Activated CD4-positive, alpha-beta memory T cell treated with anti-CD3 and anti-CD28 coated beads, Interleukin-2, amount 10 ng/mL, durations not matched to agents 7 days and 5 days (primary cell): ENCODE data around the gene SPRR1B. TPM values are rescaled to one million over a fixed set of nuclear protein-coding genes. Genes with fewer than 3 reads are reported as not detected.
"Not testable (repeated sequence)": the region's sequence is repeated elsewhere in the genome, so short reads cannot be mapped to it uniquely, and the experiment has no call there.

Source experiments
- CTCF ChIA-PET: fragments of 350-600 bp; sonication (Branson Sonifier 250); formaldehyde crosslinking; loops from one replicate; lab custom pipeline; 2021; ENCODE audit warnings: antibody characterized with exemption, inconsistent platforms; lab: Charles Lee
- POLR2A ChIA-PET: fragments of 350-600 bp; sonication (Branson Sonifier 250); formaldehyde crosslinking; loops from one replicate; lab custom pipeline; 2021; ENCODE audit warnings: antibody characterized with exemption; lab: Charles Lee
- DNase-seq: peaks from one replicate; pipeline ENCODE4 v3.0.0-alpha.2; 2020
- H3K27ac Mint-ChIP-seq: one replicate; pipeline ENCODE4 v1.8.0; 2021; ENCODE audit warnings: mild to moderate bottlenecking, mixed read lengths
- H3K27me3 Mint-ChIP-seq: one replicate; pipeline ENCODE4 v1.8.0; 2021; ENCODE audit warnings: mixed read lengths
- H3K36me3 Mint-ChIP-seq: one replicate; pipeline ENCODE4 v1.8.0; 2021; ENCODE audit warnings: low read depth, mixed read lengths
- H3K4me1 Mint-ChIP-seq: one replicate; pipeline ENCODE4 v1.8.0; 2021; ENCODE audit warnings: mixed read lengths
- H3K4me3 Mint-ChIP-seq: one replicate; pipeline ENCODE4 v1.8.0; 2021; ENCODE audit warnings: mild to moderate bottlenecking, mixed read lengths
- H3K9me3 Mint-ChIP-seq: one replicate; pipeline ENCODE4 v1.8.0; 2021; ENCODE audit warnings: mixed read lengths
- total RNA-seq, 2 experiments: library from RNA; stranded (reverse); gene quantifications; one replicate each; pipeline ENCODE4 v1.2.3, GENCODE V29; 2021

The SPRR1B gene
- total RNA-seq, 2 experiments from 2014 or later: not detected

DNA sequence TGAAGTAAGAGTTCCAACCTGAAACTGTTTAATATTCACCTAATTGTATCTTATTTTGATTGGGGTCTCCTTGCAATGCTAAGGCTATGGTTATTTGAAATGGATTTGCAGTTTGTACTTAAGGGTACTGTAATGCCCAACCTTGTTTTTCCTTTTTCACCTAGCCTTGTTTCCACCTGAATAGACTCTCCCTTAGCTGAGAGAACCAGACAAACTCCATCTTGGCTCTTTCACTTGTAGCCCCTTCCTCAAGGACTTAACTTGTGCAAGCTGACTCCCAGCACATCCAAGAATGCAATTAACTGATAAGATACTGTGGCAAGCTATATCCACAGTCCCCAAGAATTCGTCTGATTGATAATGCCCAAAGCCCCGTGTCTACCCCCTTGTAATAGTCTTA, 9.2 kb upstream of the SPRR1B start:
- CTCF ChIA-PET, POLR2A ChIA-PET, H3K27ac Mint-ChIP-seq, H3K4me1 Mint-ChIP-seq, H3K4me3 Mint-ChIP-seq, DNase-seq, H3K9me3 Mint-ChIP-seq, H3K36me3 Mint-ChIP-seq: not testable (repeated sequence)
- peaks cover 12% of the 10 kb centered on the region for H3K27me3 Mint-ChIP-seq

- DNase-seq, H3K4me1 Mint-ChIP-seq, H3K9me3 Mint-ChIP-seq, H3K36me3 Mint-ChIP-seq, CTCF ChIA-PET, H3K27ac Mint-ChIP-seq, POLR2A ChIA-PET, H3K4me3 Mint-ChIP-seq: not testable (repeated sequence)
- peaks cover 12% of the 10 kb centered on the region for H3K27me3 Mint-ChIP-seq
These were observed 8.7 kb upstream of the SPRR1B start for GRCh38 chr1:153022340-153022739.

DNA sequence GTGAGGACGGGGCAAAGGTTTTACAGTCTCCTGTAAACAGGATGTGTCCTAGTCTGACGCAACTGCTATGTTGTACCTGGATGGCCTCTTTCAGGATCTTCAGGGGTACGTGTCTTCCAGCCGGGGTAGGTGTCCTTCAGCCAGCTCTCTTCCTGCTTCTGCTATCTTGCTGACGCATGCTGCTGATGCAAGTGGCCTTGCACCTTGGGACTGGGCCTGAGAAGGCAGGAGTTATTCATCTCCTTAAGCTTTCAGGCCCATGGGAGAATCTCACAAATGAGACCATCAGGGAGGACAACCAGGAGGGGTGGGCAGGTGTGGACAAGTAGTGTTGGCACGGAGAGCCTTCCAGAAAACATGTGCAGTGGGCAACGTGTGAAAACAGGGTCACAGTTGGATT, 7.9 kb upstream of the SPRR1B start:
- H3K4me1 Mint-ChIP-seq: no peaks in the 10 kb centered on the region
- CTCF ChIA-PET: no interaction called here
- POLR2A ChIA-PET: no interaction called here
- no peak for DNase-seq
- H3K36me3 Mint-ChIP-seq: no peaks in the 10 kb centered on the region
- no peaks in the 10 kb centered on the region for H3K9me3 Mint-ChIP-seq
- no peak overlapping the region for H3K27ac Mint-ChIP-seq
- H3K27me3 Mint-ChIP-seq: peaks cover 12% of the 10 kb centered on the region
- no peak overlapping the region for H3K4me3 Mint-ChIP-seq

DNA sequence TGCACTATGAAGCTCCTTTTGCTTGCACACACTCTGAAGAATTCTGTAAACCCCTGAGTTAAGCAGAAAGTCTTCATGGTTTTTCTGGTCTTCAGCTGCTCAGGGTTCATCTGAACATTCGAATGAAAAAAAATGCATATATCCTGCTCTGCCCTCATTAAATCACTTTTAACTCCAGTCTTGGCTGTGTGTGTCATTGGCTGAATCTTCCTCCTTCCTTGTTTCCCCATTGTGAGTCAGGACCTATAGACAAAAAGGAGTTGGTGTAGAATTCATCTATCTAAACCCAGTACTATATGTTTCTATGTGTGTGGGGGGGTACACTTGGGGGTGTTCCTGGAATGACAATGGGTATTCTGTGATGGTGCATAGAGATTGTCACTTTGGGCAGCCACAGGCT, 6.6 kb upstream of the SPRR1B start:
- no peak overlapping the region for H3K27ac Mint-ChIP-seq
- ChIA-PET POLR2A (no interaction called here), CTCF (no interaction called here)
- no peaks in the 10 kb centered on the region for H3K9me3 Mint-ChIP-seq
- H3K4me1 Mint-ChIP-seq: no peaks in the 10 kb centered on the region
- DNase-seq: no peak
- H3K36me3 Mint-ChIP-seq: no peaks in the 10 kb centered on the region
- no peak overlapping the region for H3K4me3 Mint-ChIP-seq
- peaks cover 11% of the 10 kb centered on the region for H3K27me3 Mint-ChIP-seq

GRCh38 chr1:153025797-153026196, 5.2 kb upstream of the SPRR1B start:
- ChIA-PET POLR2A (no interaction called here), CTCF (no interaction called here)
- Mint-ChIP-seq H3K9me3 (no peaks in the 10 kb centered on the region), H3K36me3 (no peaks in the 10 kb centered on the region), H3K4me3 (no peak overlapping the region), H3K27ac (no peak overlapping the region), H3K27me3 (peaks cover 6% of the 10 kb centered on the region), H3K4me1 (no peaks in the 10 kb centered on the region)
- DNase-seq: no peak

DNA sequence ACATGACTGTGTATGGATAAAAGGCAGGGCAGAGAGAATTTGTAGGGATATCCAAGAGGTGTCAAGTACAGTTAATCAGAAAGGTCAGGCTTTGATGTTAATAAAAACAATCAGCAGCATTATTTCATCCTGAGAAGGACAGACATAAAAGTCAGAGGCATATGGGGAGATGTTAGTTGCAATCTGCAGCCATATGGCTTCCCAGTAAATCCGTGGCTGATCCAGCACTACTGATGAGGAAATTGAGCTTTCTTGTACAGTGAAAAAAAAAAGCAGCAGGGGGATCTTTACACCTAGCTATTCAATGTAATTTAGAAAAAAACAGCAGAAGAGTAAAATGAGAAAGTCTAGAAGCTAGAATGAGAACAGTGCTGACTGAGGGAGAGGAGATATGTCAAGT, 2.2 kb upstream of the SPRR1B start:
- Mint-ChIP-seq H3K4me1 (no peaks in the 10 kb centered on the region), H3K27me3 (peaks cover 4% of the 10 kb centered on the region), H3K36me3 (no peaks in the 10 kb centered on the region), H3K27ac (no peak overlapping the region), H3K9me3 (no peaks in the 10 kb centered on the region), H3K4me3 (no peak overlapping the region)
- POLR2A ChIA-PET: no interaction called here
- DNase-seq: no peak
- CTCF ChIA-PET: interaction anchor here (1.1 kb wide), 1 partner anchor 260 kb away, joined by 5 read pairs; no protein-coding TSS in a partner anchor

- Mint-ChIP-seq H3K4me1 (no peaks in the 10 kb centered on the region), H3K27ac (no peak overlapping the region), H3K4me3 (no peak overlapping the region), H3K27me3 (no peaks in the 10 kb centered on the region), H3K36me3 (no peaks in the 10 kb centered on the region), H3K9me3 (no peaks in the 10 kb centered on the region)
- no peak for DNase-seq
- ChIA-PET CTCF (interaction anchor here (1.4 kb wide), 1 partner anchor 70 kb away, joined by 3 read pairs; no protein-coding TSS in a partner anchor), POLR2A (no interaction called here)
These were observed 1.1 kb downstream of the SPRR1B start for GRCh38 chr1:153032073-153032472.

- CTCF ChIA-PET: interaction anchor here (0.8 to 1.4 kb wide), 2 partner anchors 26 to 71 kb away, joined by 3 read pairs; no protein-coding TSS in a partner anchor
- Mint-ChIP-seq H3K27me3 (peaks cover 1% of the 10 kb centered on the region), H3K9me3 (no peaks in the 10 kb centered on the region), H3K27ac (no peak overlapping the region), H3K4me3 (no peak overlapping the region), H3K36me3 (no peaks in the 10 kb centered on the region), H3K4me1 (no peaks in the 10 kb centered on the region)
- DNase-seq: no peak
- POLR2A ChIA-PET: no interaction called here
These were observed 1.8 kb downstream of the SPRR1B start for GRCh38 chr1:153032677-153033308.

- Mint-ChIP-seq H3K9me3 (no peaks in the 10 kb centered on the region), H3K36me3 (no peaks in the 10 kb centered on the region), H3K4me3 (no peak overlapping the region), H3K27me3 (peaks cover 4% of the 10 kb centered on the region), H3K4me1 (no peaks in the 10 kb centered on the region), H3K27ac (no peak overlapping the region)
- DNase-seq: no peak
- ChIA-PET POLR2A (no interaction called here), CTCF (no interaction called here)
These were observed 4.2 kb downstream of the SPRR1B start for GRCh38 chr1:153035211-153035610.

- no peak within 1 kb of the TSS for H3K27ac Mint-ChIP-seq
- H3K27me3 Mint-ChIP-seq: peaks cover 24% of the 10 kb centered on the region
- no peak within 1 kb of the TSS for H3K4me3 Mint-ChIP-seq
- CTCF ChIA-PET: no interaction called here
- no peaks in the 10 kb centered on the region for H3K9me3 Mint-ChIP-seq
- no peak for DNase-seq
- no peaks in the 10 kb centered on the region for H3K36me3 Mint-ChIP-seq
- no peaks in the 10 kb centered on the region for H3K4me1 Mint-ChIP-seq
- POLR2A ChIA-PET: no interaction called here
These were observed 10.1 kb downstream of the SPRR1B start, which contains the start of gene SPRR2D for GRCh38 chr1:153040950-153041631. TSS of gene SPRR2D (minus strand) at chr1:153041120. CDS start at chr1:153040346, 774 bp downstream.

DNA sequence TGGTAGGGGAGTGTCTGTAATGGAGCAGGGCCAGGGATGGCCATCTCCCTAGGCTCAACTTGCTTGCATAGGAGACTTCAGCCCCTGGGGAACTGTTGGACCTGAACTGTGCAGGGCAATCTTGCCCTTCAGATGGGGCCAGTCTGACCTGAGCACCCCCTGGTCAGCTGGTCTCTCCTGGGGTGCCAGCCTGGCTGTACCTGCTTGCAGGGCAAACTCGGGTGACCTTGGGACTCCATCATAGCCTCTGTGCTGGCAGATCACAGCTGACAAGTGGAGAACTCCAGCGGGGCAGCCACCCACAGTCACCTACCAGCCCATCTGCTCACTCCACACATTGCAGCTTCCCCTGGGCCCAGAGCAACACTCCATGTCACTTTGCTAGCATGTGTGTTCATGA, 18.2 kb downstream of the SPRR1B start:
- Mint-ChIP-seq H3K4me1 (no peaks in the 10 kb centered on the region), H3K27ac (no peak overlapping the region), H3K36me3 (no peaks in the 10 kb centered on the region), H3K9me3 (no peaks in the 10 kb centered on the region), H3K4me3 (no peak overlapping the region), H3K27me3 (peaks cover 31% of the 10 kb centered on the region)
- POLR2A ChIA-PET: no interaction called here
- DNase-seq: no peak
- CTCF ChIA-PET: no interaction called here

DNA sequence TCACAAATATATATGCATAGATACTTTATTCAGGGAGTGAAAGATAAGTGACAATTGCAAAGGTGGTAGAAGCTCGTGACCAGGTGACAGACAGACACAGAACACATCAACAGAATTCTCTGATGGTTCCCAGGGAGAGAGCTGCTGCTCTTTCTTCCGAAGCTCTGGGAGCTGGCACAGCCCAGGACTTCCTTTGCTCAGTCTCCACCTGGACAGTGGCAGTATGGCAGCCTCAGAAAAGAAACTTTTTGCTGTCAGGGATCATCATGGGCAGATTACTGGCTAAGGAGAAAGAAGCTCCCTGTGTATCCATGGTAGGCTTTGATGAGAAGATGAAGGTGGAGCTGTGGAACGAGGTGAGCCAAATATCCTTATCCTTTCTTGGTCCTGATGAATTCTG, 25.1 kb downstream of the SPRR1B start:
- CTCF ChIA-PET: not testable (repeated sequence)

DNA sequence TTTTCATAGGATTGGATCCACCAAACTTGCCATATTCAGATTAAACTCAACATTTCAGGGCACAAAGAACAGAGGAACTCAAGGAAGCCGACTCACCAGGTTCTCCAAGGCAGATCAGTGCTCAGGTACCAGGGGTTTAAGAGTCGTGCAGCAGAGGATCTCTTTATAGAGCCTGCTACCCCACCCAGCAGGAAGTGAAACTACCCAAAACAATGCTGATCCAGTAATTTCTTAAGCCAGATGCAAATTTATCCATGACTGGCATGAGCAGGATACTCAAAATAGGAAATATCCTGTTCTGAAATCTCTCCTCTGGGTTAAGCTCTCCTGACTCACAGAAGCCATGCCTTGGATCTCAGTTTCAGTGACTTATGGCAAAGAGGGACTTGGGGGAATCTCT, 26.4 kb downstream of the SPRR1B start, which contains the start of gene SPRR2A:
Gene SPRR2A (minus strand): TSS at position 138 of the 400 bp plus-strand sequence. CDS start 777 bp downstream, outside the sequence.
- ChIA-PET CTCF (no interaction called here), POLR2A (no interaction called here)
- no peaks in the 10 kb centered on the region for H3K9me3 Mint-ChIP-seq
- DNase-seq: no peak
- no peaks in the 10 kb centered on the region for H3K36me3 Mint-ChIP-seq
- no peak within 1 kb of the TSS for H3K27ac Mint-ChIP-seq
- H3K27me3 Mint-ChIP-seq: peaks cover 19% of the 10 kb centered on the region
- no peaks in the 10 kb centered on the region for H3K4me1 Mint-ChIP-seq
- no peak within 1 kb of the TSS for H3K4me3 Mint-ChIP-seq

More for the DNA sequence above, 25.1 kb downstream of the SPRR1B start:
- H3K4me1 Mint-ChIP-seq, H3K9me3 Mint-ChIP-seq, H3K36me3 Mint-ChIP-seq, H3K27ac Mint-ChIP-seq, DNase-seq, POLR2A ChIA-PET, H3K4me3 Mint-ChIP-seq: not testable (repeated sequence)
- peaks cover 28% of the 10 kb centered on the region for H3K27me3 Mint-ChIP-seq
